RWPE2 (cell line): Measurements from ENCODE around the gene CAPN10.

Experiments
- ATAC-seq: fragments of 200-7000 bp; cut with Tn5 transposase; 3 replicates; pipeline ENCODE4 v1.9.1; 2021; ENCODE audit warnings: low read depth
- DNase-seq: peaks from one replicate; pipeline ENCODE4 v3.0.0-alpha.2; 2020; ENCODE audit warnings: low spot score
- H3K27ac ChIP-seq: fragments of 450-650 bp; 2 replicates; pipeline ENCODE4 v1.5.1; 2017; ENCODE audit warnings: mild to moderate bottlenecking; ENCODE audit not compliant: poor library complexity, severe bottlenecking
- H3K27me3 ChIP-seq: fragments of 250-450 bp; sonication (Bioruptor Pico); 2 replicates; pipeline ENCODE4 v1.5.1; 2021; ENCODE audit warnings: mild to moderate bottlenecking, moderate library complexity; ENCODE audit not compliant: insufficient read depth, poor library complexity, severe bottlenecking
- H3K36me3 ChIP-seq: fragments of 250-450 bp; sonication (Bioruptor Pico); 2 replicates; pipeline ENCODE4 v1.5.1; 2020; ENCODE audit warnings: low read depth, mild to moderate bottlenecking, moderate library complexity
- H3K4me1 ChIP-seq: fragments of 250-450 bp; sonication (Bioruptor Pico); 2 replicates; pipeline ENCODE4 v1.5.1; 2021; ENCODE audit warnings: mild to moderate bottlenecking, moderate library complexity; ENCODE audit not compliant: insufficient read depth, poor library complexity, severe bottlenecking
- H3K4me3 ChIP-seq: fragments of 250-450 bp; sonication (Bioruptor Pico); 2 replicates; pipeline ENCODE4 v1.5.1; 2021; ENCODE audit warnings: mild to moderate bottlenecking, moderate library complexity; ENCODE audit not compliant: severe bottlenecking
- H3K9me3 ChIP-seq: fragments of 250-450 bp; sonication (Bioruptor Pico); 2 replicates; pipeline ENCODE4 v1.5.1; 2021; ENCODE audit warnings: mild to moderate bottlenecking, moderate library complexity; ENCODE audit not compliant: severe bottlenecking
- CTCF ChIP-seq: fragments of 450-650 bp; IDR thresholded peaks from one replicate; pipeline ENCODE4 v1.5.1; 2017; ENCODE audit warnings: mild to moderate bottlenecking, moderate library complexity; ENCODE audit not compliant: poor library complexity, severe bottlenecking

The CAPN10 gene

GRCh38 chr2:240645346-240645745 is 58.8 kb downstream of the CAPN10 start:
- ATAC-seq = no peak
- Histone ChIP-seq H3K36me3 (no peaks in the 10 kb centered on the region), H3K4me1 (no peaks in the 10 kb centered on the region), H3K27me3 (peaks cover 46% of the 10 kb centered on the region), H3K9me3 (no peaks in the 10 kb centered on the region), H3K4me3 (no peak overlapping the region), H3K27ac (no peak overlapping the region)
- TF ChIP-seq CTCF = no peak
- no peak for DNase-seq

- peaks cover 48% of the 10 kb centered on the region for H3K27me3 ChIP-seq
- H3K4me3 ChIP-seq = no peak overlapping the region
- no peaks in the 10 kb centered on the region for H3K9me3 ChIP-seq
- no peak for TF ChIP-seq CTCF
- no peak for ATAC-seq
- no peaks in the 10 kb centered on the region for H3K4me1 ChIP-seq
- no peaks in the 10 kb centered on the region for H3K36me3 ChIP-seq
- no peak for DNase-seq
- no peak overlapping the region for H3K27ac ChIP-seq
Observed at GRCh38 chr2:240645801-240646175, 59.3 kb downstream of the CAPN10 start.

DNA sequence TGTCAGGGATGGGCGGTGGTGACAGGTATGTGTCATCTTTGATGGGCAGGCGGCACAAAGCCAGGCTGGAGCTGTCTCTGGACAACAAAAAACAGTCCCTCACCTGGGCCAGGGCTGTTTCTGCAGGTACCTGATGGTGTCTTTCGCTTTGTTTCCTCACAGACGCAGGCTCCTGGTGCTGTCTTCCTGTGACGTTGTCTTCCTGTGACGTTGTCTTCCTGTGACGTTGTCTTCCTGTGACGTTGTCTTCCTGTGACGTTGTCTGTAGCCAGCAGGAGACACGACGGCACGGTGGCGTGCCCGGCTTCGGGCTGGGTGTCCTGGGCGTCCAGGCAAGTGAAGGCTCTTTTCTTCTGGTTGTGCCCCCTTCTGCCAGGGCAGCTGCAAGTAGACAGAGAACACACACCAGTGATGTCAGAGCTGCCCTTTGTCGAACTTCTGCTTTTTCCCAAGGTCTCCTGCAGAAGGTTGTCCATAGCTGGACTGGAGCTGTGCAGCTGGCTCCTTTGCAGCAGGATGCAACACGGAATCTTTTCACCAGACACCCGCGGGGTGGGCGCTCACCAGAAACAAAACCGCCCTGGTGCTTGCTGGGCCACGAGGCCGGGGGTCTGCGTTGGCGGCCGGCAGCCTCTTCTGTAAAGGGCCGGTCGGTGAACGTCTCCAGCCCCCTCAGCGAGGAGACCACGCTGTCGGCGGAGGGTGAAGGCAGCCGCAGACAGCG is 59.8 kb downstream of the CAPN10 start:
- Histone ChIP-seq H3K4me1 (no peaks in the 10 kb centered on the region), H3K9me3 (no peaks in the 10 kb centered on the region), H3K4me3 (no peak overlapping the region), H3K27me3 (peaks cover 52% of the 10 kb centered on the region), H3K36me3 (no peaks in the 10 kb centered on the region), H3K27ac (no peak overlapping the region)
- ATAC-seq = no peak
- no peak for TF ChIP-seq CTCF
- DNase-seq = no peak

- no peak for ATAC-seq
- no peaks in the 10 kb centered on the region for H3K4me1 ChIP-seq
- no peak overlapping the region for H3K27ac ChIP-seq
- TF ChIP-seq CTCF = no peak
- no peak for DNase-seq
- no peaks in the 10 kb centered on the region for H3K36me3 ChIP-seq
- H3K4me3 ChIP-seq = no peak overlapping the region
- no peaks in the 10 kb centered on the region for H3K9me3 ChIP-seq
- peaks cover 52% of the 10 kb centered on the region for H3K27me3 ChIP-seq
Observed at GRCh38 chr2:240646900-240647502, 60.5 kb downstream of the CAPN10 start.
